Measurements from ENCODE around the gene RBMS1.

Gene RBMS1

DNA sequence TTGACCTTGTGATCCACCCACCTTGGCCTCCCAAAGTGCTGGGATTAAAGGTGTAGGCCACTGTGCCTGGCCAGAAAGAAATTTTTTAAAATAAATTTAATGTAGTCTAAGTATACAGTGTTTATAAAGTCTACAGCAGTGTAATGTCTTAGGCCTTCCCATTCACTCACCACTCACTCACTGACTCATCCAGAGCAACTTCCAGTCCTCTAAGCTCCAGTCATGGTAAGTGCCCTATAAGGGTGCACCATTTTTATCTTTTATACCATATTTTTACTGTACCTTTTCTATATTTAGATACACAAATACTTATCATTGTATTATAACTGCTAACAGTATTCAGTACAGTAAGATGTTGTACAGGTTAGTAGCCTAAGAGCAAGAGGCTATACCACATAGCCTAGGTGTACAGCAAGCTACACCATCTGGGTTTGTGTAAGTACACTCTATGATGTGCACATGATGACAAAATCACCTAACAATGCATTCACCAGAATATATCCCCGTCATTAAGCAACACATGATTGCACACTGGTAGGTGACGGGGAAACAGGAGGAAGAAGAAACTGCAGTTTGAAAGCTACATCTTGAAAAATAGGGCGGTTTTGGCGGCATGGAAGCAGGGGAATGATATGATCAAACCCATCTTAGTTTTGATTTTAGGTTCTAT lies 188.4 kb downstream of the RBMS1 start:
- DNase-seq: no peak
- no peak overlapping the region for H3K27ac Mint-ChIP-seq
- H3K4me1 Mint-ChIP-seq: peaks cover 7% of the 10 kb centered on the region
- H3K4me3 Mint-ChIP-seq: no peak overlapping the region
- ATAC-seq: no peak
- no peaks in the 10 kb centered on the region for H3K9me3 Mint-ChIP-seq
- H3K27me3 Mint-ChIP-seq: no peaks in the 10 kb centered on the region

DNA sequence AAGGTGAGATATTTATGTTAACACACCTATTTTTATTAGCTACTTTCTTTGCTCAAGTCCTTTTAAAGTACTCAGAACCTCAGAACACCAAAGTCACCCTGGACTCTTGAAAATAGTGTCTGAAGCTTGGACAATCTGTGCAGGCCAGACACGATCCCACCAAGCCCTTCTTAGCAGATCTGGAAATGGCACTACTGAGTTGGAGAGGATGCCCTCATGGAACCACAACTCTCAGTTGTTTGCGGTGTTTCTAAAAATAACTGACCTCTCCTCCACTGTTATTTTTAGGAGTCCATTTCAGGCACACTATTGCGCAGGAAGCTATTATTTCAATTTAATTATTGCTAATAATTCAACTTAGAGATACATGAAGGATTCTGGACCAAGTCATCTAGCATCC lies 190.1 kb downstream of the RBMS1 start:
- no peak overlapping the region for H3K4me3 Mint-ChIP-seq
- peaks cover 2 to 5% of the 10 kb centered on the region in 2 donors for H3K9me3 Mint-ChIP-seq
- H3K27ac Mint-ChIP-seq: no peak overlapping the region
- H3K4me1 Mint-ChIP-seq: peaks cover 24% of the 10 kb centered on the region
- no peaks in the 10 kb centered on the region for H3K27me3 Mint-ChIP-seq
- DNase-seq: no peak
- ATAC-seq: no peak

DNA sequence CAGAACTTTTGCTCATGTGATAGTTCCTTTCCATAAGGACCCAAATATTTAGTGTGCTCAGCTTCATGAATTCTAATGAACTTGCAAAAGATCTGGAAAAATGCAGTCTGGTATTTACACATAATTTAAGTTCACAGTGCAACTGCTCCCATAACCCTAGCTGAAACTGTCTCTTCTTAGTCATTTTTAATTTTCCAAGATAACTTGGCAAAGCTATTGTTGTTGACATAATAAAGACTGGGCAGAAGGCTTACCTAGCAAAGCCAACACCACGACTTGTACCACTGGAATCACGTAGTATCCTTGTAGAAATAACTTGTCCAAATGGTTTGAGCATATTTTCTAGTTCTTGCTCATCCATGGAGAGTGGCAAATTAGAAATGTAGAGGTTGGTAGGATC lies 190.5 kb downstream of the RBMS1 start:
- H3K27ac Mint-ChIP-seq: no peak overlapping the region
- no peak overlapping the region for H3K4me3 Mint-ChIP-seq
- H3K9me3 Mint-ChIP-seq: peaks cover 5 to 9% of the 10 kb centered on the region in 2 donors
- H3K27me3 Mint-ChIP-seq: no peaks in the 10 kb centered on the region
- H3K4me1 Mint-ChIP-seq: peaks cover 28% of the 10 kb centered on the region
- DNase-seq (no peak), ATAC-seq (no peak)

DNA sequence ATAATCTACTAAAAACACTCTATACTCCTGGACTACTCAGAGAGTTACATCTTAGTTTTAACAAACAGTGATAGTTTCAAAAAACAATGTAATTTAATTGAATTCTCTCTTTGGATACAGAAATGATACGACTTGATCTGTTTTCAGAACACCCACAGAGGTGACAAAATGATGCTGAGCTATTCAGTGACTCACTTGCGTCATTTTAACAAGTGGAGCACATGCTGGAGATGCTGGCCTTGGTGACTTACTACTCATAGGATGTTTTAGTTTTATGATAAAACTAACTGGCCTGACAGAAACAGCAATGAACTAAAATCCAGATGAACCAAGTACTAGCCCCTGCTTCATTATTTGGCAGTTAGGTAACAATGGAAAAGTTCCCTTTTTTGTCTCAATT lies 192.2 kb downstream of the RBMS1 start:
- Mint-ChIP-seq H3K27me3 (no peaks in the 10 kb centered on the region), H3K9me3 (peaks cover 5 to 19% of the 10 kb centered on the region in 2 donors), H3K4me3 (peak overlapping the region in 1 of 2 donors; percentile 45), H3K27ac (peak overlapping the region in 1 of 2 donors; percentile 88), H3K4me1 (peaks cover 45% of the 10 kb centered on the region)
- DNase-seq (peak in 1 of 2 donors; percentile 51), ATAC-seq (peak; percentile 94)

DNA sequence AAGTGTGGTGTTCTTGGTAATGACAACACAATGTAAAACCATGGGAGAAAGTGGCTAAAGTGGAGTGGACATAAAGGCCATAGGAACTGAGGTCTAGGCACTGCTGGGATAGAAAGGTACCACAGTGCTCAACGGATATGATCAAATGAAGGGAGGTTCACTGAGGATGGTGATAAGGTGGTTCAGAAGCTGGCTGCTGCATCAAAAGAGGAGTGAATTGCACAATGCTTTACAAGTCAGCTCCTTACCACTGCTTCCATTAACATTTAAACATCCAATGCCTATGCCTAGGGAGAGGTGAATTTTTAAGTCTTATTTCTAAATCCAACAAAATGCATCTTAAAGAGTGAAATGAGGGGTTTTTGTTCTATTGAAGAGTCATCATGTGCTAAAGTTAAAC lies 193.4 kb downstream of the RBMS1 start:
- peaks cover 5 to 19% of the 10 kb centered on the region in 2 donors for H3K9me3 Mint-ChIP-seq
- peak overlapping the region in 1 of 2 donors; percentile 84 for H3K27ac Mint-ChIP-seq
- DNase-seq (no peak), ATAC-seq (no peak)
- no peaks in the 10 kb centered on the region for H3K27me3 Mint-ChIP-seq
- peaks cover 57% of the 10 kb centered on the region for H3K4me1 Mint-ChIP-seq
- H3K4me3 Mint-ChIP-seq: no peak overlapping the region

DNA sequence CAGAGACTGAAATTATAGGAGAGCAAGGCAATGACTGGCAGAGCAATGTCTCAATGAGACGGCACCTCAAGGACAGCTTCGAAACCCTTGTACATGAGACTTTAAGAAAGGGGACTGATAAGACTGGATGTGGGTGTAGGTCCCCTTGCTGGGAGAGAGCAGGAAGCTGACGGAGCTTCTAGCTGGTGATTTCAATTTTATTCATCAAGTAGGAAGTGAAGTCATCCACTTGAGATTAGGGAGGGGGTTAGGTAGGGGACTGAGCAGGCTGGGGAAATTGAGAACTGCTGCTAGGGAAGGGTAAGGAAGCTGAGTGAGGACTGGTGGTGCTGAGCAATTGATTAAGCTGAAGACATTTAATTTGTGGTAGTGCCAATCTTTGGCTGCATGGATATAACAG lies 194.1 kb downstream of the RBMS1 start:
- Mint-ChIP-seq H3K27me3 (no peaks in the 10 kb centered on the region), H3K4me1 (peaks cover 64% of the 10 kb centered on the region), H3K4me3 (peak overlapping the region in 1 of 2 donors; percentile 21), H3K27ac (peak overlapping the region in 1 of 2 donors; percentile 84), H3K9me3 (peaks cover 5 to 19% of the 10 kb centered on the region in 2 donors)
- DNase-seq (no peak), ATAC-seq (peak; percentile 61)

DNA sequence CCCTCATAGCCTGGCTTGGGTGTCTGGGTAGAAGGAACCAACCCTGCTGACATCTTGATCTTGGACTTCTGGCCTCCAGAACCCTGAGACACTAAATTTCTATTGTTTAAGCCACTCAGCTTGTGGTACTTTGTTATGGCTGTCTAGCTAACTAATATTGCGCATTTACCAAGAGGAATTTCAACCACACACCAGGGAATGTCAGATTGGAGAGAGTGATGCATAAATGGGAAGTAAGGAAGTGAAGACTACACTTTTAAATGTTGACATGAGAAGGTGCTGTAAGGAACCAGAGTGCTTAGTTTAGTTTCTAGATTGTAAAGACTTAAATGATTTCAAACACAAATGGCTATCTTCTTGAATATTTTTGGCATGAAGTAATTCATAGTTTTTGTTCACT lies 194.6 kb downstream of the RBMS1 start:
- H3K27ac Mint-ChIP-seq: no peak overlapping the region
- H3K4me1 Mint-ChIP-seq: peaks cover 70% of the 10 kb centered on the region
- ATAC-seq: no peak
- peaks cover 5 to 19% of the 10 kb centered on the region in 2 donors for H3K9me3 Mint-ChIP-seq
- DNase-seq: no peak
- H3K4me3 Mint-ChIP-seq: no peak overlapping the region
- no peaks in the 10 kb centered on the region for H3K27me3 Mint-ChIP-seq

DNA sequence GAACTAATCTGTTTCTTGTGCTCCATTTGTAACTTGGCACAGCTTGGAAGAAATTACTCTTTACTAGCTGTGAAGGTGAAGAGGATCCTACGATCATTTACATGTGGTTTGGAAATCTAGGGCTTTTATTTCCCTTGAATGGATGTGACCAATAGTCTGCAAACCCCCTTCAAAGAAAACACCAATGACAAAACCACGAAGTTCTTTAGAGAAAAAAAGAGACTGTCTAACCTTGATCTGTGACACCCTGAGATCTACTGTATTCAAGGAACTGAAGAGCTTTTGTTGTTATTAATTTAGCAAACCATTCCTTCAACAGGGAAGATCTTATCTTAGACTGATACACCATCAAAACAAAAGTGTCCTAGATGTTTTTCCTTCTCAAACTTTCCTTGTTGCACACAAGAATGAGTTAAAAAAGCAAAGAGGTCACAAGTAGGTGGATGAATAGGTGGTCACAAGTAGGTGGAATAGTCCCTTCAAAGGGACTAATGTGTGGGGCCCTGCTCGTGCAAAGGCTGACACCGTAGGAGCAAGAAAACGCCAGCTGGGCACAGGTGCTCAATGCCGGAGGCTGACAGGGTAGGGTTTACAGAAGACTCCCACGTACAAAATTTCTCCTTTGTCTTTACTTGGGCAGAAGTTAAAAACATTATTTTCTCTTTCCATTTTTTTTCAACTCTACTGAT lies 197.9 kb downstream of the RBMS1 start:
- ATAC-seq: peak; percentile 36
- no peak for DNase-seq
- peak overlapping the region; percentile 16 to 22 for H3K27ac Mint-ChIP-seq
- peaks cover 5 to 19% of the 10 kb centered on the region in 2 donors for H3K9me3 Mint-ChIP-seq
- H3K4me1 Mint-ChIP-seq: peaks cover 76% of the 10 kb centered on the region
- H3K27me3 Mint-ChIP-seq: no peaks in the 10 kb centered on the region
- peak overlapping the region; percentile 17 to 57 for H3K4me3 Mint-ChIP-seq

DNA sequence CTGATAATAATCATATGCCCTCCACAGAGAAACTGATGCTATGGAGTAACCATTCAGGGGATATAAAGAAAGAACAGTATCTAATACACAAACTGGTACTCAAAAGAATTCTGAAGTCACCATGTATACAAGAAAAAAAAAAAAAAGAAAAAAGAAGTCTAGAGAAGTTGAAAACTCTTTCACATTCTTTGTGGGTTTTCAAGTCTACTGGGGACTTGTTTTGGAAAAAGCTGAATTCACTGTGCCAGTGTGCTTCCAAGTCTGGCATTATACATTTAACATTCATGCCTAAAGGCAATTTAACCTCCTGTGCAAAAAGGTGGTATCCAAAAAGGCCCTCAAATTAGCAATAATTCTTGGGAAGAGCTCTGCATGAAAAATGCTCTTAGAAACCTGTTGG lies 198.7 kb downstream of the RBMS1 start:
- H3K4me1 Mint-ChIP-seq: peaks cover 72% of the 10 kb centered on the region
- DNase-seq: no peak
- peak overlapping the region in 1 of 2 donors; percentile 57 for H3K4me3 Mint-ChIP-seq
- no peak for ATAC-seq
- peak overlapping the region in 1 of 2 donors; percentile 35 for H3K27ac Mint-ChIP-seq
- H3K27me3 Mint-ChIP-seq: no peaks in the 10 kb centered on the region
- H3K9me3 Mint-ChIP-seq: peaks cover 5 to 19% of the 10 kb centered on the region in 2 donors

DNA sequence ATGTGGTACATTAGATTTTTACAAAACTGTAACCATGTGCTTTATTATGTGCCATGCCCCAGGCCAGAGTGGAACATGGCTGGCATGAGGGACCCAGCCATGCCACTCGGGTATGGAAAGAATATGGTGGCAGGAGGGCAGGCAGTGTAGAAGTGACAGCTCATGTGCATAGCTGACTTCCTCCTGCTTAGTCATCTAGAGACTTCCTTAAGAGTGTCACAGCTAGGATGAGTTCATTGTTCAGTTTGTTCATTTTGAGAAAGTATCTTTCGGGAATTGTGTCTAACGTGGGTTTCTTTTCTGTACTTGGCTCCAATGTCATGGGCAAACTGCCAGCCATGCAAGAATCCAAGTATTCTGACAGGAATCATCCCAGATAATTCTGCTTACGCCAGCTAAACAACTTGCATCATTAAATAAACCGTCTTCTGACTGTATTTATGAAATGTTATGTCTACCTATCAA lies 199.2 kb downstream of the RBMS1 start:
- H3K9me3 Mint-ChIP-seq: peaks cover 5 to 19% of the 10 kb centered on the region in 2 donors
- DNase-seq: peak in 1 of 2 donors; percentile 35
- H3K27ac Mint-ChIP-seq: peak overlapping the region in 1 of 2 donors; percentile 35
- H3K4me1 Mint-ChIP-seq: peaks cover 67% of the 10 kb centered on the region
- no peaks in the 10 kb centered on the region for H3K27me3 Mint-ChIP-seq
- peak overlapping the region in 1 of 2 donors; percentile 40 for H3K4me3 Mint-ChIP-seq
- peak; percentile 95 for ATAC-seq

DNA sequence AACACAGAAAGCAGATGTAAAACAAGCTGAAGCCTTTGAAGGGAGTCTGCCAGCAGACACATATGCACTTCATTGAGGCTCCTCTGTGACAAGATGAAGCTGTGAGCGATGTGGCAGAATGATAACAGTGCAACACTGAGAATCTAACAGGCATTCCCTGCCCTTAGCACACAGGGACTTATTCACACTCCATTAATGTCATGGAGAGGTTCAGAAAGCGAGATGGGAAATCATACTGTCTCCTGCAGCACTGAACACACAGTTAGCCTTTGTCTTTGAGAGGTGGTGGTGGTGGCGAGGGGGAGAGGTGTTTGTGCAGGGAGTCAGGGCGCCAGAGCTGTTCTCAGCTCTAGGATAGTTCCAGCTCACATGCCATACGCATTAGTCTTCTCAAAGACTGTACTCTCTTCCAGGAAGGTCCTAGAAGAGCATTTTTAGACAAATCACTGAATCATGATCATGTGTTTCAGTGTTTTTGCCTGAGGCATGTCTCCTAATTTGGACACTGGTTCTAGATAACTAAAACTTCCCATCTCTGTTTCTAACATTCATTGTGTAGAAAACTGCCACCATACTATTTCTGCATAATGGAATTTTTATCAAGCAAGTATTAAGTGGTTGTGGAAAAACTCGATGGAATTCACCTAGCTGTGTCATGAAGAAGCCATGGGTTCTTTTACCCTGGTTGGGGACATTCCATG lies 200.1 kb downstream of the RBMS1 start:
- H3K27ac Mint-ChIP-seq: no peak overlapping the region

DNA sequence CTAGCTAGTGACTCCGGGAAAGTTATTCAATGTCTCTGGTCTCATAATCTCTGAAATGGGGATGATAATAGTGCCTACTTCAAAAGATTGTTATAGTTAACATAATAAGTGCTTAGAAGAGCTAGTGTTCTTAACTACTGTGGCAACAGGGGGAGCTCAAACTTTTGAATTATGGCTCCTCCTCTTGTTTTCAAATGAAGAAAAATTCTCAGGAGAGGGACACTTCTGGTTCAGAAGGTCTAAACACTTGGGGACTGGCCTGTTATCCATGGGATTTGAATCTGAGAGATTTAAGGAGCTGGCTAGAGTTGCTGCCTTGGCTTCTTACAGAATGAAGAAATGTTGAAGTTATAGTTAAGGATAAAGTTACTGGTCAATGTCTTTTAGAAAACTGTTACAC lies 201.4 kb downstream of the RBMS1 start:
- peaks cover 0 to 2% of the 10 kb centered on the region in 2 donors for H3K9me3 Mint-ChIP-seq
- no peaks in the 10 kb centered on the region for H3K27me3 Mint-ChIP-seq
- ATAC-seq (no peak), DNase-seq (no peak)
- H3K4me1 Mint-ChIP-seq: peaks cover 51% of the 10 kb centered on the region
- no peak overlapping the region for H3K4me3 Mint-ChIP-seq
- H3K27ac Mint-ChIP-seq: peak overlapping the region in 1 of 2 donors; percentile 17

More for the DNA sequence above, 200.1 kb downstream of the RBMS1 start:
- H3K9me3 Mint-ChIP-seq: peaks cover 3 to 15% of the 10 kb centered on the region in 2 donors
- no peak overlapping the region for H3K4me3 Mint-ChIP-seq
- ATAC-seq: no peak
- DNase-seq: no peak
- no peaks in the 10 kb centered on the region for H3K27me3 Mint-ChIP-seq
- peaks cover 59% of the 10 kb centered on the region for H3K4me1 Mint-ChIP-seq

DNA sequence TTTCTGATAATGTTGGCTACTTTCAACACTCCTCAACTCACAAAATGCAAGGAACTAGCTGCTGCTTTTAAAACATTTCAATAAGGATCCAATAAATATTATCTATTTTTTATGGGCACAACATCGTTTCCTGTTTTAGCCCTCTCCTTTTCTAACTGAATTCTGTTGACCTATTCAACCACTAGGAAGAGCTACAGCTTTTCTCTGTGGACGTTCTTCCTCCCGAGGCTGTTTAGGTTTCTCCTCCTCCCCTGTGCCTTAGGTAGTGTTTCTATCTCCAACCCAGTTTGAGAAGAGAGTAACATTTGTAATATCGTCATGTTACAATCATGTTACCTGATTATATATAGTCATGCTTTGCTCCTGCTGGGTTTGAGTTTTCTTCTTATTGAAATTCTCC lies 202.2 kb downstream of the RBMS1 start:
- no peak overlapping the region for H3K4me3 Mint-ChIP-seq
- no peaks in the 10 kb centered on the region for H3K9me3 Mint-ChIP-seq
- peaks cover 42% of the 10 kb centered on the region for H3K4me1 Mint-ChIP-seq
- H3K27me3 Mint-ChIP-seq: no peaks in the 10 kb centered on the region
- DNase-seq (no peak), ATAC-seq (no peak)
- peak overlapping the region in 1 of 2 donors; percentile 34 for H3K27ac Mint-ChIP-seq

DNA sequence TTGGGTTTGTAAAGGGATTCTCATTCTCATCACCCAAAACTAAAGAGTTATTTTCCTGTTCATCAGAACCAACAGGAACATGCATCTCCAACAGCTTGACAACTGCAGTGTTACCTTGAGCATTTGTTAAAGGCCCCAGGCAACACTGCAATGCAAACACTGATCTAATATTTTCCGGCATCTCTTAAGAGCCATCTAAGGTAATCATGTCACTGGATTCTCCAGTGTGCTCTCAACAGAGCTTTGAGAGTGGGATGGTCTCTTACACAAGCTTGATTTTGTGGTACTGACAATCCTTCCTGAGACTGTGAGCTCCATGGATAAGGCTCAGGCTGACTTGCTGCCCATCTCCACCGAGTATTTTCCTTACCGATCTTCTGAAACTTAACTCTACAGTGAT lies 203.0 kb downstream of the RBMS1 start:
- H3K27me3 Mint-ChIP-seq: no peaks in the 10 kb centered on the region
- ATAC-seq (no peak), DNase-seq (no peak)
- peaks cover 34% of the 10 kb centered on the region for H3K4me1 Mint-ChIP-seq
- no peaks in the 10 kb centered on the region for H3K9me3 Mint-ChIP-seq
- no peak overlapping the region for H3K4me3 Mint-ChIP-seq
- H3K27ac Mint-ChIP-seq: no peak overlapping the region

DNA sequence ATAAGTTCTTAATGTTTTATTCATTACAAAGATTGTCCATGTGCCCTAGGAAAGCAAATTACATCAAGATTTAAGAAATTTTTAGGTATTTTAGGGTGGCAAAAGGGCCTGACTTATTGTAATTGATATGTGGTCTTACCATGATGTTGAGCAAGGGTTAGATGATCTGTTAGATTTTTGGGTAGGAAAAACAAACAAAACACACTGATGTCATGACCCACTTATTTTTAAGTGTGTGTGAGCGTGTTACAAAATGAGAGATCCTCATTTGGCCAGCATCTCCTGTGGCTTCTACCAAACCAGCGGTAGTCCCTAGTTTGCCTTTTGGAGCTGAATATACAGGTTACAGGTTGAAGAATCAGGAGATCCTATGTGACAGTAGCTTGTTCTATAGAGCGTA lies 203.8 kb downstream of the RBMS1 start:
- H3K27me3 Mint-ChIP-seq: no peaks in the 10 kb centered on the region
- H3K27ac Mint-ChIP-seq: no peak overlapping the region
- no peaks in the 10 kb centered on the region for H3K9me3 Mint-ChIP-seq
- H3K4me1 Mint-ChIP-seq: peaks cover 27% of the 10 kb centered on the region
- H3K4me3 Mint-ChIP-seq: no peak overlapping the region
- DNase-seq (no peak), ATAC-seq (no peak)

DNA sequence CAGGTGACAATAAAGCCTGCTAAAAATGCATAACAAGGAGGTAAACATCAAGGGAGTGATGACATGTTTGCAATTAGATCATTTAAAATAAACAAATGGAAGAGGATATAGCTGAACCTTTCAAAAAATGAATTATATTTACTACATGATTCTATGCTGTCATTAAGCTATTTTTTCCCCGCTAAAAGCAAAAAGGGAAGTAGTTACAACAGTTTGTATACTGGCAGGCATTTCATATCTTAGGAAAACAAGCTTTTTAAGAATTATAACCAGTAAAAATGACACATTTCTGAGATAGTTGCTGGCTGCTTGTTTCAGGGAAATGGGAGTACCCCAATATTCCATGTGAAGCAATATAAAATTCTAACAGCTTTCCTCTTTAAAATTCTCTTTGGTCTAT lies 204.5 kb downstream of the RBMS1 start:
- H3K27ac Mint-ChIP-seq: peak overlapping the region in 1 of 2 donors; percentile 44
- H3K27me3 Mint-ChIP-seq: no peaks in the 10 kb centered on the region
- no peak overlapping the region for H3K4me3 Mint-ChIP-seq
- no peak for DNase-seq
- ATAC-seq: no peak
- H3K9me3 Mint-ChIP-seq: no peaks in the 10 kb centered on the region
- H3K4me1 Mint-ChIP-seq: peaks cover 20% of the 10 kb centered on the region

All from stimulated activated naive CD8-positive, alpha-beta T cell treated with anti-CD3 and anti-CD28 coated beads, Interleukin-15, amount 100 ng/mL, for 72 hours (primary cell).